GM21390 (cell line): ENCODE results near the gene LIMS4.
"Not testable (repeated sequence)": the region's sequence is repeated elsewhere in the genome, so short reads cannot be mapped to it uniquely, and the experiment has no call there.

ENCODE experiments used
- ATAC-seq: cut with Tn5 transposase; IDR thresholded peaks from one replicate; pipeline ENCODE4 v1.9.1; 2021; ENCODE audit not compliant: unreplicated experiment

The LIMS4 gene

DNA sequence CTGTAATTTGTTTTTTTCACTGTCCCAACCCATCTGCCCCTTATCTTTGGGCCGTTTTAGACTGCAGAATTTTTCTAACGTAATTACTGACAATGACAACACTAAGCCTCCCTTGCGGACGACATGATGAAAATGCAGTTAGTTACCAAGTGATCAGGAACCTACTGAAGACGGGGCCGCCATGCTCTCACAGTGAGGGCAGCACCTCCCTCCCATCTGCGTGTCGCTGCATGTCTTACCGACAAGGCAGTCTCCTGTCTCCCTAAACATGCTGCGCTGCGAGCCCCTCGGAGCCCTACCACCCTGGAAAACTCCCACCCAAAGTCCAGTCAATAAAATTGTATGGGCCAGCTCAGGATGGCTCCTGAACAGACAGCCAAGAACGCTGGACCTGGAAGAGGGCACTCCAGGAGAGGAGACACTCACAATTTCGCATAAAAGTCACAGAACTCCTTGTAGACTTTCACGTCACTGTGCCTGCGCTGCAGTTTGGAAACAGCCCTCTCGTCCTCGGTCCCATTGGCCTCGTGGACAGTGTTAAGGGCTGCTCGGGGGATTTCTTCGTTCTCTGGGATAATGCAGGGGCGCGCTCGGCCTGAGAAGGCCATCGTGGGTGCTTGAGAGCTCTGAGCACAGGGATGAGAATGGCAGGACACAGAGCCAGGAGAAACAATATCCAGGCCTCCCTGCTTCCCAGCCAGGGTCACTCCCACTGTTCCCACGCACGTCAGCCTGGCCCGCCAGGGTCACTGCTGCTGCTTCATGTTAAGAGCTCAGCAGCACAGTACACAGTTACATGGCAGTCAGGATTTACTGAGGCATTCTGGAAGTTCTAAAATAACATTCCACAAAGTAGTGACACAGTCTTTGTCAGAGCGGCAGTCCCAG, at the start of gene LIMS4:
Gene LIMS4, minus strand, starts transcription at position 646 of the 888 bp plus-strand sequence. Its CDS starts 38 bp downstream, at position 608.
- ATAC-seq, result not testable (repeated sequence)

GRCh38 chr2:110499755-110500377, 27.2 kb upstream of the LIMS4 start:
- peak; percentile 76 for ATAC-seq

- ATAC-seq, result not testable (repeated sequence)
These were observed 23.4 kb upstream of the LIMS4 start for GRCh38 chr2:110496027-110496426.

DNA sequence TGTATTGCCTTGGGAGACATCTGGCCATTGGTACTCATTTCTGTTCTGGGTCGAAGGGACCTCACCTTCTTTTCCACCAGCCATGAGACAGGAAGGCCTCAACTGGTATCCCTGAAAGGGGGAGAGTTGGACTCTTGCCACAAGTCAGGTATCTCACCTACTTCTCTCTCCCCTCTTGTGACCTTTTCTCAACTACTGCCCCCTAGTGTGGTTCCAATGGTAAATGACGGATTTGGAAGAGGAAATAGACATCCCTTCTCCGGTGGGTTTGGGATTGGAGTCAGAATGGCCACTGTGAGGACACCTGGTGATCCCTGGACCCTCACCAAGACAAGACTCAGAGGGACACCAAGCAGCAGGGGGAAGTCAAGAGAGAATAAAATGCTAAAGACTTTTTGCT, 21.9 kb upstream of the LIMS4 start:
- not testable (repeated sequence) for ATAC-seq

DNA sequence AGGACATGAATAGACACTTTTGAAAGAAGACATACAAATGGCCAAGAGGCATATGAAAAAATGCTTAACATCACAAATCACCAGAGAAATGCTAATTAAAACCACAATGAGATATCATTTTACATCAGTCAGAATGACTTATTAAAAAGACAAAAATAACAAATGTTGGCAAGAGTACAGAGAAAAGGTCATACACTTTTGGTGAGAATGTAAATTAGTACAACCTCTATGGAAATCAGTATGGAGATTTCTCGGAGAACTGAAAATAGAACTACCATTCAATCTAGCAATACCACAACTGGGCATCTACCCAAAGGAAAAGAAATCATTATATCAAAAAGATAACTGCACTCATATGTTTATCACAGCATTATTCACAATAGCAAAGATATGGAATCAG, 16.4 kb upstream of the LIMS4 start:
- not testable (repeated sequence) for ATAC-seq

- not testable (repeated sequence) for ATAC-seq
These were observed 10.1 kb upstream of the LIMS4 start for GRCh38 chr2:110482697-110483096.

DNA sequence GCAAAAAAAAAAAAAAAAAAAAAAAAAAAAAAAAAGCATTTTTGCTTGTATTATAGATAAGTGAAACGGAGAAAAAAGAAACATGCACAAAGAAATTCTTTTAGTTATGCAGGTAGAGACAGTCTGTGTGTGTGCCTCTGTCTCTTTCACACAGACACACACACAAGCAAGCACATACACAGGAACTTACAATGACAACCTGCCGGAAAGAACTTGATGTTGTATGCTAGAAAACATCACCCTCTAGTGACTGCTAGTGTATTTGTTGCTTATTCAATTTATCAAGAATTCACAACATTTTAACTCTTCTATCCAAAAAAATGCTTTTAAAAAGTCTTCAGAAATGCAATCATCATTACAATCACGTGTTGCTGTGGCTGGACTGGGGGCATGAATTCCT, 8.6 kb upstream of the LIMS4 start:
- ATAC-seq, result not testable (repeated sequence)

DNA sequence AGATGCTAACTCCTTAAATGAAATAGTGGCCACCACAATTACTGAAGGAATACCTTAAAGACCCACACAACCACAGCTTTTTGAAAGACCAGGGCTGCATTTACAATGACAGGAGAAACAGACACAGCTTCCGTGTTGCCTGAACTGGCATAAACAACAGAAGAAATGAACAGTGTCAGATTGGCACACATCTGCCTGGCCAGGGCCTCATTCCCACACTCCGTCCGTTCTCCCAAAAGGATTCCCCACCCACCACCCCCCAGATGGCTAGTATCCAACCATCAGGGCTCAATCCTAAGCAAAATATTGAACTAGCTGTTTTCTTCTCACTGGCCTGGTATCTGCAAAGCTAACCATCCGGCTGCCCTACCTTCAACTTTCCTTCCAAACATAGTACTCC, 7.5 kb upstream of the LIMS4 start:
- not testable (repeated sequence) for ATAC-seq

DNA sequence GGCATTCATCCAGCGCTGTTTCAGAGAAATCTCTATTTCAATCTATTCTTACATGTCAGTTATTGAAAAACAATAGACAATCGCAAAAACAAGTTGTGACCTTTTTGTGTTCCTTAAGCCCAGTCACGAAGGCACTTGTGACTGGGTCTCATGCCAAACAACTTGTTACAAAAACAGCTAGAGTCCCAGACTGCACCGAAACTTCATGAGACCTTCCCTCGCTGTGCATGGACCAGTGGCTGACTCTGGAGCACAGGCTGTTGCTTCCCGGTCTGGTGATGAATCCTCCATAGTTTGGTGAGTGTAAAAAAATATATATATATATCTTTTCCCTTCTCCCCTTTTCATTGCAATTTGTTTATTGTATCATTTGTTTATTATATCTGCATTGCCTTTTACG, 4.8 kb upstream of the LIMS4 start:
- not testable (repeated sequence) for ATAC-seq

GRCh38 chr2:110476952-110477351, 4.3 kb upstream of the LIMS4 start:
- not testable (repeated sequence) for ATAC-seq

DNA sequence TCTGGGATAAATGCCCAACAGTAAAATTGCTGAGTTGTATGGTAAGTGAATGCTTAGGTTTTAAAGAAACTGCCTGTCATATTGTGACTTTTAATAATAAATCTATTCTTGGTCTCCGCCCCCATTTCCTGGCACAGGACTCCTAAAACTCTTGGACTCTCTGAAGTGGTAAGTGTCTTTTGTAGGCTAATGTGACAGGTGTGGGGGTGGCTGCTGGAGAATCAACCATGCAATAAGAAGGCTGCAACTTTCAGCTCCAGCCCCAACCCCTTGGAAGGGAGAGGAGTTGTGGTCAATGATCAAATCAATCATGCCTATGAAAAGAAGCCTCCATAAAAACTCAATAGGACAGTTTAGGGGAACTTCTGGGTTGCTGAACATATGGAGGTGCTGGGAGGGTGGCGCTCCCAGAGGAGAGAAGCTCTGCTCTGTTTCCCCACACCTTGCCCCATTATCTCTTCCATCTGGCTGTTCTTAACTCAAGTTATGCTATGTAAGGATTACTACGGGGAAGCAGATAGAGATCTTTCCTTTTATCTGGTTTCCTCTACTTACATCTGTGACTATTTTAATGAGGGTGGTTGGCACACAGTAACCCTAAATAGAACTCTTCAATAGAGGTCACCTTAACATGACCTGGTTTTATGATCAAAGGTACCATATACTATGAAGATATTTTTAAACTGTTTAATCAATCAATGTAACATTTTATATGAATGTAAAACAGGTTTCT, 3.2 kb upstream of the LIMS4 start:
- ATAC-seq, result not testable (repeated sequence)

DNA sequence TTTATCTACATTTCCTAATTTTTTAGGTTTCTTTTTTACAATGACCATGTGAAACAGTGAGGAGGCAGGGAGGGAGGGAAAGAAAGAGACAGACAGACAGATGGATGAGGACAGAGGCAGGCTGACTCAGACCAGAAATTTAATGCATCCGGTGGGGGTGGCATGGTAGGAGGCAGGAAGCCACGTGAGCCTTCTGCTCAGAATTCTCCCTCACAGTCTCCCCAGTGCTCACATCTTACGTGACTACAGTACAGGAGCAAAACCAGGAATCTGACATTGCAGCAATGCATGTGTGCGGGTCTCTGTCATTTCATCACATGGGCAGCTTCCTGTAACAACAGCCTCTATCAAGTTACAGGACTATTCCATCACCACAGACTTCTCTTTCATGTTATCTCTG, 2.3 kb upstream of the LIMS4 start:
- ATAC-seq, result peak; percentile 96

DNA sequence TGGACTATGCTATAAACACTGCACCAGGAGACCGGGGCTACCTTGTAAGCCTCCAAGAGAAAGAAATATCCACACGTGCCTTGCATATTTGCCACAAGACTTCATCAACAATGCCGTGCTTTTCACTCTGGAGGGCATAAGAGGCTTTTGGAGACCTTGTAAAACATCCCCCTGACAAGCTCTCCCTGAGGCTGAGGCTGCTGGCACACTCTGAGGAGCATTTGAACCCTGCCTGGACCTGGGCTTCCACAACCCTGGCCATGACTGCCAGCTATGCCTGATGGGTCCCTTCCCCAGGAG, 393 bp upstream of the LIMS4 start:
- not testable (repeated sequence) for ATAC-seq

GRCh38 chr2:110468921-110469320, 3.7 kb downstream of the LIMS4 start:
- ATAC-seq, result not testable (repeated sequence)

- ATAC-seq, result peak; percentile 79
These were observed 7.3 kb downstream of the LIMS4 start for GRCh38 chr2:110465312-110465711.

GRCh38 chr2:110462458-110462857, 10.2 kb downstream of the LIMS4 start:
- not testable (repeated sequence) for ATAC-seq

DNA sequence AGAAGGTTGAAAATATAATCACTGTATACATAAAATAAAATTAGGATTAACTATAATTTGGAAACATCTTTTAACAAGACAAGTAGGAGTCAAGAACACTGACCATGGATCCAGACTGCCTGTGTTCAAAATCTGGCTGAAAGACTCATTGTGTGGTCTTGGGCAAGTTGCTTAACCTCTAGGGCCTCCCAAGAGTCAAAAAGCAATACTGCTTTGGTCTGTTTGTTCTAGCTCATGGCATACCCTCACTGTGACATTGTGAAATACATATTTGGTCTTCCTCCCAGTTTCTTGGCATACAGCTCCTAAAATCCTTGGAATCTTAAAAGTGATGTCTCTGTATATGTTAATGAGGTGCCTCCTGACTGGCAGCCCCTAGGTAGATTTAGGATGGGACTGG, 12.3 kb downstream of the LIMS4 start:
- not testable (repeated sequence) for ATAC-seq

DNA sequence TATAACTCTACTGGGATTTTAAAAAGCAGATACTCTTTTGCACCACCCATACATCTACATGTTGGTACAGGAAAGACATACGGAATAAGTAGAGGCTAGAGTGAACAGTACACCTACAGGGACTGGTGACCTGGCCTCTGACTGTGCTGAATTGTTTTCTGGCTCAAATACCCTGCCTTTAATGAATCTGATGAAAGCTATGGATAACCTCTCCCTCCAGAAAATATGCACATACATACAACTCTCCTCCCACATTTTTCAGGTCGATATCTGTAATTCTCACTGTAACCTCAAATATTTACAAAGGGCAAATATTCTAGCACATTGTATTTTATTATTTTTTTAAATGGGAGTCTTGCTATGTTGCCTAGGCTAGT, 15.4 kb downstream of the LIMS4 start:
- not testable (repeated sequence) for ATAC-seq

- ATAC-seq, result not testable (repeated sequence)
These were observed 16.1 kb downstream of the LIMS4 start for GRCh38 chr2:110456291-110457213.

DNA sequence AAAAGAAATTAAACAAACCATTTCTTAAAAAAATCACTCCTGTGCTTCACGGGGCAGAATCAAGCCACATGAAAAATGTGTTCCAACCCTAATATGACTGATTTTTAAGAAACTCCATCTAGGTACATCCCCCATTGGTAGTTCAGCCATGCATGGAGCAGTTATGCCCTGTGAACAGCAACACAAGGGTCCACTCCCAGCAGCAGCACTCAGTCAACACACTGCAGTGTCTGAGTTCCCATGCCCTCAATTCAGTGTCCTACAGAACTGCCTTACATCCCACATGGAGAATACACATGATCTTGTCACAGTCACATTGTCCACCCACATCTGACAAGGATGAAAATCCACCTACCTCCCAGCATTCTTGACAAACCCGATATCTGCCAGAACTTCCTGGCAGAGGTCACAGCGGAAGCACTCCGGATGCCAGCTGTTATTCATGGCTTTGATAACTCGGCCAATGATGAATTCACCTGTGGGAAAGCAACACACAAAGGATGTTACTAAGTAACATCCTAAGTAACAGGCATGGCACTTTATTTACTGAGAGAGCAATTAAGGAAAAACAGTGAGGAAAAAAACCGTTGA, 17.4 kb downstream of the LIMS4 start:
- ATAC-seq, result not testable (repeated sequence)
